Muscle of leg (tissue), 11 donors: ENCODE measurements around the gene KCNN1. TPM values are rescaled to one million over a fixed set of nuclear protein-coding genes. Genes with fewer than 3 reads are reported as not detected.
A peak's percentile ranks its signal among the peaks of the same experiment; 100 is the strongest.

Experiments used
- DNase-seq: peaks from one replicate; pipeline ENCODE4 v3.0.0; 2013
- H3K27ac ChIP-seq: one replicate; pipeline ENCODE4 v1.5.1; 2013; ENCODE audit warnings: mild to moderate bottlenecking, low read length, control low read depth
- H3K27me3 ChIP-seq: one replicate; pipeline ENCODE4 v1.6.1; 2013; ENCODE audit warnings: low read length; ENCODE audit not compliant: control insufficient read depth, insufficient read depth
- H3K36me3 ChIP-seq: one replicate; pipeline ENCODE4 v1.6.1; 2013; ENCODE audit warnings: low read length; ENCODE audit not compliant: control insufficient read depth, insufficient read depth
- H3K4me1 ChIP-seq: one replicate; pipeline ENCODE4 v1.6.1; 2013; ENCODE audit warnings: low read length; ENCODE audit not compliant: control insufficient read depth, insufficient read depth
- H3K4me3 ChIP-seq: one replicate; pipeline ENCODE4 v1.5.1; 2013; ENCODE audit warnings: low read length, control low read depth
- H3K9me3 ChIP-seq: replicated peaks from 2 replicates; pipeline ENCODE4 v1.6.1; 2013; ENCODE audit warnings: low read depth, low read length; ENCODE audit not compliant: control insufficient read depth
- WGBS: methylation state at CpG from one replicate; pipeline ENCODE4 v1.1.5; 2013; ENCODE audit warnings: missing lambda C conversion rate; ENCODE audit not compliant: insufficient coverage; 5-methylcytosine and 5-hydroxymethylcytosine counted together
- polyA plus RNA-seq, 8 donors: library from polyadenylated mRNA; unstranded; fragments of 120-200 nt; gene quantifications; one replicate each; pipeline versions ENCODE4 v1.2.1 to v1.2.3, GENCODE V29; 2013; ENCODE audit warnings: inconsistent platforms in 1 of 8, low replicate concordance in 1 of 8; ENCODE audit not compliant: insufficient read length in 8 of 8, insufficient read depth in 1 of 8
- total RNA-seq: library from RNA; stranded (reverse); fragments of 120-200 nt; gene quantifications from one replicate; pipeline ENCODE4 v1.2.4, GENCODE V29; 2013

KCNN1 gene
- total and polyA plus RNA-seq, 9 donors = 0.65 to 2.5 (median 1.3) TPM

GRCh38 chr19:18013210-18014111, 46.6 kb downstream of the KCNN1 start:
- Histone ChIP-seq H3K36me3 (peaks cover 12% of the 10 kb centered on the region), H3K4me1 (peaks cover 9% of the 10 kb centered on the region), H3K27me3 (no peaks in the 10 kb centered on the region), H3K4me3 (no peak overlapping the region), H3K27ac (no peak overlapping the region), H3K9me3 (no peaks in the 10 kb centered on the region)
- no peak for DNase-seq
- 68% methylated on average over 13 of the region's 17 CpGs for WGBS

- H3K4me3 ChIP-seq = no peak overlapping the region
- peaks cover 5% of the 10 kb centered on the region for H3K4me1 ChIP-seq
- H3K36me3 ChIP-seq = peaks cover 7% of the 10 kb centered on the region
- H3K9me3 ChIP-seq = no peaks in the 10 kb centered on the region
- H3K27ac ChIP-seq = no peak overlapping the region
- H3K27me3 ChIP-seq = no peaks in the 10 kb centered on the region
- WGBS = 85% methylated on average over 3 of the region's 6 CpGs
- DNase-seq = no peak
These were observed 47.3 kb downstream of the KCNN1 start for GRCh38 chr19:18014197-18014596.

GRCh38 chr19:18016209-18016910, 49.5 kb downstream of the KCNN1 start:
- 82% methylated on average over 8 of the region's 14 CpGs for WGBS
- Histone ChIP-seq H3K4me3 (no peak overlapping the region), H3K36me3 (peaks cover 7% of the 10 kb centered on the region), H3K27ac (no peak overlapping the region), H3K4me1 (peaks cover 20% of the 10 kb centered on the region), H3K9me3 (no peaks in the 10 kb centered on the region), H3K27me3 (no peaks in the 10 kb centered on the region)
- DNase-seq = no peak

GRCh38 chr19:18017275-18018083, 50.6 kb downstream of the KCNN1 start:
- peaks cover 30% of the 10 kb centered on the region for H3K4me1 ChIP-seq
- DNase-seq = peak; percentile 48
- no peaks in the 10 kb centered on the region for H3K9me3 ChIP-seq
- peak overlapping the region; percentile 51 for H3K27ac ChIP-seq
- 37% methylated on average over 5 of the region's 15 CpGs for WGBS
- H3K4me3 ChIP-seq = no peak overlapping the region
- no peaks in the 10 kb centered on the region for H3K27me3 ChIP-seq
- peaks cover 7% of the 10 kb centered on the region for H3K36me3 ChIP-seq

- Histone ChIP-seq H3K4me3 (no peak overlapping the region), H3K4me1 (peaks cover 44% of the 10 kb centered on the region), H3K9me3 (no peaks in the 10 kb centered on the region), H3K36me3 (no peaks in the 10 kb centered on the region), H3K27ac (peak overlapping the region; percentile 56), H3K27me3 (no peaks in the 10 kb centered on the region)
- WGBS = 82% methylated on average over 5 of the region's 16 CpGs
- peak; percentile 64 for DNase-seq
These were observed 53.5 kb downstream of the KCNN1 start for GRCh38 chr19:18020212-18021085.

- H3K4me1 ChIP-seq = peaks cover 44% of the 10 kb centered on the region
These were observed 54.3 kb downstream of the KCNN1 start for GRCh38 chr19:18021121-18021755.

GRCh38 chr19:18023622-18024251, 56.8 kb downstream of the KCNN1 start:
- WGBS = 16% methylated on average over 17 of the region's 23 CpGs
- peak; percentile 95 for DNase-seq
- Histone ChIP-seq H3K27ac (peak overlapping the region; percentile 81), H3K36me3 (no peaks in the 10 kb centered on the region), H3K9me3 (no peaks in the 10 kb centered on the region), H3K27me3 (no peaks in the 10 kb centered on the region), H3K4me3 (no peak overlapping the region), H3K4me1 (peaks cover 39% of the 10 kb centered on the region)

More at GRCh38 chr19:18021121-18021755, 54.3 kb downstream of the KCNN1 start:
- DNase-seq = peak; percentile 77
- H3K4me3 ChIP-seq = no peak overlapping the region
- no peaks in the 10 kb centered on the region for H3K27me3 ChIP-seq
- WGBS = 70% methylated on average over 14 of the region's 21 CpGs
- H3K36me3 ChIP-seq = no peaks in the 10 kb centered on the region
- H3K27ac ChIP-seq = peak overlapping the region; percentile 56
- no peaks in the 10 kb centered on the region for H3K9me3 ChIP-seq

GRCh38 chr19:18027151-18027550, 60.2 kb downstream of the KCNN1 start:
- H3K27ac ChIP-seq = no peak overlapping the region
- no peak for DNase-seq
- H3K36me3 ChIP-seq = no peaks in the 10 kb centered on the region
- no peaks in the 10 kb centered on the region for H3K27me3 ChIP-seq
- peaks cover 31% of the 10 kb centered on the region for H3K4me1 ChIP-seq
- 91% methylated on average over 4 of the region's 4 CpGs for WGBS
- H3K4me3 ChIP-seq = no peak overlapping the region
- no peaks in the 10 kb centered on the region for H3K9me3 ChIP-seq
